HG03025 (cell line): ENCODE measurements around the gene CD36.
"Not testable (repeated sequence)": the region's sequence is repeated elsewhere in the genome, so short reads cannot be mapped to it uniquely, and the experiment has no call there.

Source experiments
- ATAC-seq: cut with Tn5 transposase; IDR thresholded peaks from one replicate; pipeline ENCODE4 v1.9.1; 2021; ENCODE audit warnings: mild to moderate bottlenecking, moderate library complexity; ENCODE audit not compliant: unreplicated experiment, low FRiP score

CD36 gene

DNA sequence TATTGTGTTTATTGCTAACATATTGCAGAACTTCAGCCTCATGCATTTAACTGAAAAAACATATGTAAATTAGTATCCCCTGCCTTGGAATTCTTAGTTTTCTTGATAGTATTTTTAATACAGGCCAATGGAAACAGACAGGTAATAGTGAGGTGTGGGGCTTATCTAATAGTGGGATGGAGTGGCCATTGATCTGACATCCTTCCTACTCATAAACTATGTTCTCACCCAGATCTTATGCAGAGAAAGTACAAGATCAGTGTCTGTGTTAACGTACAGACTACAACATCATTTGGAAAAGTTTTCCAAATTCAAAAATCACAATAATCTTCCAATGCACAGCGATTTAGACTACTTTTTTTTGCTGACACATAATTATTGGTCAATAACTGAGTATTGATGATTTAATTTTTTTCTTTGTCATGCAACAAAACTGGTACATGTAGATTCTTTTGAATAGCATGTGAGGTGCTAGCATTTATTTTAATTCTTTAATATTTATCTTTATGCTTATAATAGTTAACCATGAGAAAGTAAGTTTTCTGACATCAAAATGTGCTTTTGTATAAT, 9.7 kb downstream of the CD36 start:
- ATAC-seq: no peak

DNA sequence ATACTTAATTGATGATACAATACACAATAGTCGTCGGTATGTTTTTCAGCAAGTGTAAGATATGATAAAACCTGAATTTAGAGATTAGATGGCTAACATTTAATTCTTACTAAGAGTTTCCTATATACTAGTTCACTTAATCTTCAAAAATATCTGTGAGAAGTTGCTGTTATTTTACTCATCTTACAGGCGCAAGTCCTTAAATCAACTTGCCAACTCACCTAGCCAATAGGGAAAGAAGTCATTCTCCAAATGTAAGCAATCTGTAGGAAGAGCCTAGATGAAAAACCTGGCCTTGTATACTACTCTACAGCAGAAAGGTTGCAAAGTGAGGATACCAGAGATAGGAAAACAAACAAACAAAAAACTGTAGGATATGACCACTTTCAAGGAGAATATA, 10.6 kb downstream of the CD36 start:
- no peak for ATAC-seq

- no peak for ATAC-seq
These were observed 11.6 kb downstream of the CD36 start for GRCh38 chr7:80650030-80650429.

DNA sequence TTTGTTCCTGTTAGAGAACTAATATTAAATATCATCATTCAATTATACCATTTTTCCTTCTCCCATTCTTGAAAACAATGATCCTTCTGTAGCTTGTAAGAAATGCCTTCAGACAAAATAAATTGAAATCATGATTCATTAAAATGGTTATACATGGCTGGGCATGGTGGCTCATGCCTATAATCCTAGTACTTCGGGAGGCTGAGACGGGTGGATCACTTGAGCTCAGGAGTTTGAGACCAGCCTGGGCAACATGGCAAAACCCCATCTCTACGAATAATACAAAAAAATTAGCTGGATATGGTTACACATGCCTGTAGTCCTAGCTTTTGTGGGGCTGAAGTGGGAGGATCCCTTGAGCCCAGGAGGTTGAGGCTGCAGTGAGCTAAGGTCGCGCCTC, 13.0 kb downstream of the CD36 start:
- no peak for ATAC-seq

DNA sequence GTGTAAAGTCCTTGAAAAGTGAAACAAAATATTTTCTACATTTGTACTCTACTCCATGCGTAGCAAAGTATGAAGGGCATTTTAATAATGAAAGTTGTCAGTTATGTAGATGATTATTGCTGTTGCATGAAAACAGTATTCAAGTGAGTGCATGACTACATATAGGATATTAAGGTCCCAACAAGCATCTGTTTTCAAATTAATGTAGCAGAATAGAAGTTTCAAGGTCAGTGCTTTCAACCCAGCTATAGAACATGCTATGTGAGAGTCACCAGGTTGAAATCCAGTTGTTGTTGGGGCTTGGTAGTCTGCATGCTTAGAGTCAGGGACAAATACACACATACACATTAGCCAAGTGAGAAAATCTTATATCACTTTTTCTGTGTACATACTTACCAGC, 14.8 kb downstream of the CD36 start:
- no peak for ATAC-seq

- ATAC-seq: no peak
These were observed 16.5 kb downstream of the CD36 start for GRCh38 chr7:80654887-80655340.

DNA sequence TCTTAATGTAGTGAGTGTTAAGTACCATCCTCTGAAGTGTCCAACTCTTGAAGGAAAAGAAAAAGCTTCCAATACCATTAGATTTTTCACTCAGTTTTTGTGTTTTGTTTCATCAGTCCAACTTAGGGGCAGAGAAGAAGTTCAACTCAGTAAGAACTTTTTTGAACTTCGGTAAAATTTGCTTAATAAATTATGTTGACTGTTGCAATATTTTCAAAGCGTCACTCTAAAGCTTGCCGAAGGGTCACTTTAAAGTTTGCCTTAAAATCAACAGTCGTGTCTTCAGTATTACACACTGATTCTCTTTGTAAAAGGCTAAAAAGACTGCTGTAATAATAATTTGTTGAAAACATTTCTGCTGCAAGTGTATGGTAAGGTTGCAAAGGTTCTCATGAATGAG, 17.6 kb downstream of the CD36 start:
- no peak for ATAC-seq

DNA sequence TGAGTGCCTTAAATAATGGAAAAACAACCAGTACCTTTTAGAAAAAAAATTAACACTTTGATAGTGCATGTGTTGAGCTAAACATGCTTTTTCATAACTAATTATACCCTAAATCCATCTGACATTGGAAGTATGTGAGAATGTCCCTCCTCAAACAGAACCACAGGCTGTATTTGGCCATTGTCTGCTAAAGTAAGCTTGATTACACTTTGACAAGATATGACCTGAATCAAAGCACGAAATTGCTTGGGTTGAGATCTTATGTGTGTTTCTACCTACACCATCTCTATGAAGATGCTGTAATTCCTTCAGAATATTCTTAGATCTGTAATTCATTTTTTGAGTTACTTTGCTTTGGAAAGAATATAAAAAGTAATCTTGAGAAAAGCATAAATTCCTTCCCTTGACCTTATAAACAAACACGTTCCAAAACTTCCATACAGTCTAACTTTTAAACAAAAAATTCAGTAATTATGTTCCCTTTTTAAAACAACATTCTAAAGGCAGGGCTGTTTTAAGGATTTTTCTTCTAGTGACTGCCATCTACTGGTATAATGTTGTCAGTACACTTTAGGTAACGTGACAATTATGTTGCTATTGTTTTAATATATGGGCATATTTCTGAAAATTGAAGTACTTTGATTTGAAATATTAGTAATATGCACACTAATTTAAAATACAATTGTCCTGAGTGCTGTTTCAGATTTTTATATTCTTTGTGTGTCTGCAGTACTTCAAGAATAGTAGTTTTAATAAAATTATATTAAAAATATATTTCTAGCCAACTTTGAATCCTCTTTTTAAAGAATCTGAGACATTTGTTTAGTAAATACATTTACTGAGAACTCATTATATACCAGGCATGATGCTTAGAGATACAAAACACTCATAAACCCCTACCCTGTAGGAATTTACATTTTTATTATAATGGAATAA, 20.9 kb downstream of the CD36 start:
- no peak for ATAC-seq

- no peak for ATAC-seq
These were observed 22.5 kb downstream of the CD36 start for GRCh38 chr7:80660939-80661338.

- ATAC-seq: no peak
These were observed 23.3 kb downstream of the CD36 start for GRCh38 chr7:80661729-80662128.

DNA sequence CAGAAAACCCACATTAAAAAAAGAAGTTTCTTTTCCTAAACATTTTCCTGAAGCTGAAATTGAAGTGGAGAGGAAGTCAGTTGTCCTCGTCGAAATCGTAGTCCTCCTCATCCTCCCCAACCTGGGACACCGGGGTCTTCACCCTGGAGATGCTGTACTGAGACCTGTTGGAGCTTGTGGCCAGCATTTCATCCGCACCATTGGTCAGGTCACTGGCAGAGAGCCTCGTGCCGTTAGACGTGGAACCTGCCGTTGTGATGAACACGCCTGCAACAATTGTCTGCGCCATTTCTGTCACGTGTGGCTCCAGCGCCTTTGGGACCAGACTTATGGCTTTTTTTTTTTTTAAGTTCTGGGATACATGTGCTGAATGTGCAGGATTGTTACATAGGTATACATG, 23.8 kb downstream of the CD36 start:
- no peak for ATAC-seq

GRCh38 chr7:80665526-80665925, 27.1 kb downstream of the CD36 start:
- ATAC-seq: no peak

DNA sequence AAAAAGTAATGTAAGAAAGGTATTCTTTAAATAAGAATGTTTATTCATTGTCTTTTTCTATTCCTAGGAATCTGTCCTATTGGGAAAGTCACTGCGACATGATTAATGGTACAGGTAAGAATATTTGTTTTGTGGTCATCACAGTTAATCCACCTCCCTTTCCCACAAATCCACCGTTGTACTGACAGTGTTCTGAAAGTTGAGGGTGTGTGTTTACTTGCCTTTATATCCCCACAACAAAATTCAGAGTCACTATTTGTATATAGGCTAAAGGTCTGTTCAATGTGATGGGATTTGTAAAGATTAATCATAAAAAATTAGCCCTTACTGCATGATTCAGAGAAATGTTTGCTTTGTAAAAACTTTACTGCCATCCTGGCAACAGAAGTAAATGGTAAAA, 27.9 kb downstream of the CD36 start:
- no peak for ATAC-seq

DNA sequence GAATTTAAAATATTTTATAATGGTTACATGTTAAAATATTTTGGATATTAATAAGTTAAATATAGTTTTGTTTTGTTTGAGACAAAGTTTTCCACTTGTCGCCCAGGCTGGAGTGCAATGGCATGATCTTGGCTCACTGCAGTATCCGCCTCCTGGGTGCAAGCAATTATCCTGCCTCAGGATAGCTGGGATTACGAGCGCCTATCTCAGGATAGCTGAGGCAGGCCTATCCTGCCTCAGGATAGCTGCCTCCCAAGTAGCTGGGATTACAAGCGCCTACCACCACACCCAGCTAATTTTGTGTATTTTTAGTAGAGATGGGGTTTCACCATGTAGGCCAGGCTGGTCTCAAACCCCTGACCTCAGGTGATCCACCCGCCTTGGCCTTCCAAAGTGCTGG, 30.9 kb downstream of the CD36 start:
- ATAC-seq: not testable (repeated sequence)

DNA sequence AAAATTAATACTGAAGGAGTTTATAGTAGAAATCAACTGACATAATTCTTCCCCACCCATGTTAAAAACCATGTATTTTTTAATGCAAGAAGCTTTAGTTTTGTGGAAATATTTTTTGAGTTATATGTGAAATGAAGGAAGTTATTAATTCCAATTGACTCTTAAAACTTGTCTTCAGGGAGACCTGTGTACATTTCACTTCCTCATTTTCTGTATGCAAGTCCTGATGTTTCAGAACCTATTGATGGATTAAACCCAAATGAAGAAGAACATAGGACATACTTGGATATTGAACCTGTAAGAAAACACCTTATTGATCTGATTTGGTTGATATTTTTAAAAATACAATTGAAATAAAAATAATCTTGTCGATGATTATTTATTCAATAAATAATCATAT, 33.3 kb downstream of the CD36 start:
- no peak for ATAC-seq

DNA sequence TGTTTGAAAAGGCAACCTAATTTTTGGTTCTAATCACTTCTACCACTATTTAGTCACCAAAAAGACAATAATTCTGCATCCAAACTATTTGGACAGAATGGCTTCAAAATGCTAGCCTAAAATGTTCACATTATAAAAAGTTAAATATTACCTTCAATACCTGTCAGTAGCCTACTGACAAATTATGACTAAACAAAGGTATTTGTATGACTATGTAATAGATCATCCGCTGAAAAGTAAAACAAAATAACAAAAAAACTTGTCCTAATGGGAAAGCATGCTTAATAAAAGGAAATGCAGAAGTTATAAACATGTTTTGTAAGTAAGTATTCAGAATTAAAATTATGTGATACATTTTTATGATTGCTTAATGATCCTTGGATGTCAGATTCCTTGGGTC, 36.6 kb downstream of the CD36 start:
- no peak for ATAC-seq

DNA sequence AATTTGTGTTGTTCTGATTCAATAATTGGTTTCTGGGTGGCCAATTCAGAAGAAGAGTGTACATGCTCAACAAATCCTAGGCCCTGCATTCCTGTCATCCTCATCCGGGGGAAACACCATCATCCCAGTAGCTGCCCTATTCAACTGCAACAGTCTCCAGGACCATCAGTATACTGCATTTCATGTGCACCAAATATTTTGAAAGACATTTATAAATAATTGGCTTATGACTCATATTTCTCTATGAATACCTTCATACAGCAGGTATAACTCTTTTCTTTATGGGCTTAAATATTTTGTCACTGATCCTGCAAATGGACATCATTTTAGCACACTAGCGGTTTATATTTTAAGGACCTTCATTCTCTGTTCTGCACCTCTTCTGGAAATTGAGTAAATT, 38.0 kb downstream of the CD36 start:
- ATAC-seq: no peak

GRCh38 chr7:80677629-80678028, 39.2 kb downstream of the CD36 start:
- ATAC-seq: no peak

DNA sequence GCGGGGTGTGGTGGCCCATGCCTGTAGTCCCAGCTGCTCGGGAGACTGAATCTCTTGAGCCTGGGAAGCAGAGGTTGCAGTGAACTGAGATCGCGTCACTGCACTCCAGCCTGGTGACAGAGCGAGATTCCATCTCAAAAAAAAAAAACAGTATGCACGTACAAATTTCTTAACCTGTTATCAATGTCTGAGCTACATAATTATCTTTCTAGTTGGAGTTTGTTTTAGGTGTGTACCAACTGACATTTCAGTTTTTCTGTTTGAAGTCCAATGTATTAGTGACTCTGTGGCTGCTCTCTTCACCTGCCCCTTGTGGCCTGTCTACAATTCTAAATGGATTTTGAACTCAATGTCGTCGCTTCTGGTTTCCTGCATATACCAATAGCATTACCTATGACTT, 40.3 kb downstream of the CD36 start:
- ATAC-seq: no peak

- no peak for ATAC-seq
These were observed 41.8 kb downstream of the CD36 start for GRCh38 chr7:80679921-80680907.
